Measurements from ENCODE around the gene HLF.

The HLF gene

GRCh38 chr17:55268649-55269480 lies 4.1 kb downstream of the HLF start:
- H3K4me3 ChIP-seq (ENCODE audit: low read length), result no peak overlapping the region
- DNase-seq (ENCODE audit: low read depth), result no peak
- no peak for TF ChIP-seq CTCF (conservative IDR thresholded peaks at IDR 0.05; ENCODE audit: low read depth, low read length)

- no peak for TF ChIP-seq CTCF (conservative IDR thresholded peaks at IDR 0.05; ENCODE audit: low read depth, low read length)
- H3K4me3 ChIP-seq (ENCODE audit: low read length), result no peak overlapping the region
Observed at GRCh38 chr17:55269894-55270293, 5.1 kb downstream of the HLF start.

GRCh38 chr17:55271223-55271571 lies 6.4 kb downstream of the HLF start:
- DNase-seq (ENCODE audit: low read depth), result no peak
- no peak for TF ChIP-seq CTCF (conservative IDR thresholded peaks at IDR 0.05; ENCODE audit: low read depth, low read length)
- H3K4me3 ChIP-seq (ENCODE audit: low read length), result no peak overlapping the region

More at GRCh38 chr17:55269894-55270293, 5.1 kb downstream of the HLF start:
- no peak for DNase-seq (ENCODE audit: low read depth)

GRCh38 chr17:55271958-55272710 lies 7.4 kb downstream of the HLF start:
- TF ChIP-seq CTCF (conservative IDR thresholded peaks at IDR 0.05; ENCODE audit: low read depth, low read length), result no peak
- no peak overlapping the region for H3K4me3 ChIP-seq (ENCODE audit: low read length)
- DNase-seq (ENCODE audit: low read depth), result no peak

- no peak overlapping the region for H3K4me3 ChIP-seq (ENCODE audit: low read length)
- TF ChIP-seq CTCF (conservative IDR thresholded peaks at IDR 0.05; ENCODE audit: low read depth, low read length), result no peak
- DNase-seq (ENCODE audit: low read depth), result no peak
Observed at GRCh38 chr17:55272711-55273578, 8.2 kb downstream of the HLF start.

GRCh38 chr17:55273579-55274354 lies 9.0 kb downstream of the HLF start:
- TF ChIP-seq CTCF (conservative IDR thresholded peaks at IDR 0.05; ENCODE audit: low read depth, low read length), result no peak
- no peak for DNase-seq (ENCODE audit: low read depth)
- no peak overlapping the region for H3K4me3 ChIP-seq (ENCODE audit: low read length)

Data from retinal pigment epithelial cell (primary cell).